IMR-90 (cell line): ENCODE data around the gene MOCS1. TPM values are rescaled to one million over a fixed set of nuclear protein-coding genes. Genes with fewer than 3 reads are reported as not detected.

Experiments used
- ATAC-seq: fragments of 200-7000 bp; cut with Tn5 transposase; 2 replicates; pipeline ENCODE4 v1.9.1; 2020; ENCODE audit warnings: low read depth, mild to moderate bottlenecking, moderate library complexity
- BruUV-seq: library from RNA; stranded (reverse); fragments of 400-500 nt; replicated peaks from 2 replicates; lab custom pipeline; 2021; lab: Mats Ljungman, UMichigan
- CTCF ChIA-PET: fragments of 300-600 bp; formaldehyde crosslinking; extraction: SDS; loops from one replicate; lab custom pipeline; 2021; ENCODE audit warnings: antibody characterized with exemption; lab: Yijun Ruan, JAX
- POLR2A ChIA-PET: fragments of 300-600 bp; sonication (Branson Sonifier 250); formaldehyde crosslinking; loops from one replicate; lab custom pipeline; 2022; ENCODE audit warnings: antibody characterized with exemption; ENCODE audit not compliant: unreplicated experiment; lab: Charles Lee
- DNase-seq: peaks from one replicate; pipeline ENCODE4 v3.0.0; 2013
- H2AFZ ChIP-seq: replicated peaks from 2 replicates; pipeline ENCODE3; 2013; ENCODE audit warnings: low read length, mild to moderate bottlenecking; ENCODE audit not compliant: poor library complexity
- H2AK5ac ChIP-seq: 2 replicates; pipeline ENCODE4 v1.6.1; 2013; ENCODE audit warnings: low read depth, low read length, inconsistent platforms
- H2AK9ac ChIP-seq: replicated peaks from 2 replicates; pipeline ENCODE3; 2013; ENCODE audit warnings: mild to moderate bottlenecking, low read depth, low read length, moderate library complexity; ENCODE audit not compliant: poor library complexity
- H2BK120ac ChIP-seq: 2 replicates; pipeline ENCODE4 v1.6.1; 2013; ENCODE audit warnings: low read depth, low read length, inconsistent platforms
- H2BK15ac ChIP-seq: 3 replicates; pipeline ENCODE4 v1.6.1; 2013; ENCODE audit warnings: low read depth, low read length, inconsistent platforms
- H2BK20ac ChIP-seq: 2 replicates; pipeline ENCODE4 v1.6.1; 2013; ENCODE audit warnings: low read depth, mild to moderate bottlenecking, inconsistent platforms, low read length, moderate library complexity
- H2BK5ac ChIP-seq: 2 replicates; pipeline ENCODE4 v1.6.1; 2013; ENCODE audit warnings: mild to moderate bottlenecking, low read depth, low read length, inconsistent platforms; ENCODE audit not compliant: poor library complexity, severe bottlenecking
- H3K14ac ChIP-seq: replicated peaks from 2 replicates; pipeline ENCODE4 v1.6.1; 2013; ENCODE audit warnings: low read depth, low read length, inconsistent platforms
- H3K18ac ChIP-seq: 2 replicates; pipeline ENCODE4 v1.6.1; 2013; ENCODE audit warnings: low read depth, low read length, control low read depth
- H3K23ac ChIP-seq: 2 replicates; pipeline ENCODE4 v1.6.1; 2013; ENCODE audit warnings: low read depth, low read length, inconsistent platforms
- H3K27ac ChIP-seq: 2 replicates; pipeline ENCODE4 v1.5.1; 2013; ENCODE audit warnings: mild to moderate bottlenecking, control low read depth, low read length; ENCODE audit not compliant: insufficient read depth
- H3K27me3 ChIP-seq: 2 replicates; pipeline ENCODE4 v1.6.1; 2013; ENCODE audit warnings: low read length; ENCODE audit not compliant: control insufficient read depth, insufficient read depth
- H3K36me3 ChIP-seq: 2 replicates; pipeline ENCODE4 v1.6.1; 2013; ENCODE audit warnings: low read length, mixed read lengths; ENCODE audit not compliant: control insufficient read depth, insufficient read depth
- H3K4ac ChIP-seq: 2 replicates; pipeline ENCODE4 v1.6.1; 2013; ENCODE audit warnings: low read depth, low read length, inconsistent platforms
- H3K4me1 ChIP-seq: 2 replicates; pipeline ENCODE4 v1.6.1; 2013; ENCODE audit warnings: low read length, mixed read lengths; ENCODE audit not compliant: control insufficient read depth, insufficient read depth
- H3K4me2 ChIP-seq: 2 replicates; pipeline ENCODE4 v1.6.1; 2013; ENCODE audit warnings: low read depth, mild to moderate bottlenecking, control low read depth, low read length, moderate library complexity
- H3K4me3 ChIP-seq: 2 replicates; pipeline ENCODE4 v1.5.1; 2013; ENCODE audit warnings: low read depth, mild to moderate bottlenecking, control low read depth, low read length, moderate library complexity; ENCODE audit not compliant: insufficient read depth
- H3K56ac ChIP-seq: 2 replicates; pipeline ENCODE4 v1.6.1; 2013; ENCODE audit warnings: low read length, inconsistent platforms; ENCODE audit not compliant: insufficient read depth; ENCODE audit errors: extremely low read depth
- H3K79me1 ChIP-seq, 2 experiments: 2 replicates each; pipeline ENCODE4 v1.6.1; 2013; ENCODE audit warnings: low read length in 2 of 2, inconsistent platforms in 1 of 2, low read depth in 1 of 2
- H3K9ac ChIP-seq: 2 replicates; pipeline ENCODE4 v1.6.1; 2013; ENCODE audit warnings: low read depth, low read length, control low read depth
- H3K9me1 ChIP-seq: 2 replicates; pipeline ENCODE4 v1.6.1; 2013; ENCODE audit warnings: low read length, inconsistent platforms; ENCODE audit not compliant: insufficient read depth
- H3K9me3 ChIP-seq: 2 replicates; pipeline ENCODE4 v1.6.1; 2013; ENCODE audit warnings: low read length; ENCODE audit not compliant: control insufficient read depth, insufficient read depth
- H4K20me1 ChIP-seq: 2 replicates; pipeline ENCODE4 v1.6.1; 2013; ENCODE audit warnings: low read length, inconsistent platforms; ENCODE audit not compliant: insufficient read depth
- H4K5ac ChIP-seq: 2 replicates; pipeline ENCODE4 v1.6.1; 2013; ENCODE audit warnings: mild to moderate bottlenecking, low read depth, low read length, control low read depth
- H4K8ac ChIP-seq, 2 experiments: 2 replicates each; pipeline ENCODE4 v1.6.1; 2013; ENCODE audit warnings: low read depth in 2 of 2, low read length in 2 of 2, control low read depth in 1 of 2, inconsistent platforms in 1 of 2
- H4K91ac ChIP-seq: 2 replicates; pipeline ENCODE4 v1.6.1; 2013; ENCODE audit warnings: low read depth, low read length, inconsistent platforms; ENCODE audit not compliant: insufficient read depth
- BHLHE40 ChIP-seq: fragments of 150-350 bp; IDR thresholded peaks from 2 replicates; pipeline ENCODE4 v1.6.1; 2016; ENCODE audit warnings: mild to moderate bottlenecking, low read depth, low read length
- CEBPB ChIP-seq: IDR thresholded peaks from 2 replicates; pipeline ENCODE4 v1.6.1; 2012; ENCODE audit warnings: low read depth, low read length, improper control_type of control experiment
- CTCF ChIP-seq: conservative IDR thresholded peaks from 2 replicates; pipeline ENCODE4 v1.5.1; 2012; ENCODE audit warnings: mild to moderate bottlenecking, low read depth, low read length, improper control_type of control experiment
- ELK1 ChIP-seq: fragments of 150-350 bp; IDR thresholded peaks from 2 replicates; pipeline ENCODE4 v1.6.1; 2016; ENCODE audit warnings: low read depth, mild to moderate bottlenecking, low read length, moderate library complexity, borderline replicate concordance
- FOS ChIP-seq: fragments of 150-350 bp; IDR thresholded peaks from 2 replicates; pipeline ENCODE4 v1.6.1; 2016; ENCODE audit warnings: low read depth, low read length
- MAFK ChIP-seq: IDR thresholded peaks from 2 replicates; pipeline ENCODE4 v1.6.1; 2012; ENCODE audit warnings: low read depth, low read length, improper control_type of control experiment
- MAZ ChIP-seq: IDR thresholded peaks from 2 replicates; pipeline ENCODE4 v1.6.1; 2012; ENCODE audit warnings: low read depth, mild to moderate bottlenecking, low read length, improper control_type of control experiment, moderate library complexity, borderline replicate concordance
- MXI1 ChIP-seq: IDR thresholded peaks from 2 replicates; pipeline ENCODE4 v1.6.1; 2012; ENCODE audit warnings: low read depth, mild to moderate bottlenecking, low read length, moderate library complexity, borderline replicate concordance
- NFE2L2 ChIP-seq: fragments of 150-350 bp; IDR thresholded peaks from 2 replicates; pipeline ENCODE4 v1.6.1; 2016; ENCODE audit warnings: low read depth, mild to moderate bottlenecking, low read length
- POLR2A ChIP-seq: IDR thresholded peaks from 2 replicates; pipeline ENCODE4 v1.6.1; 2012; ENCODE audit warnings: mild to moderate bottlenecking, low read depth, low read length
- RAD21 ChIP-seq: IDR thresholded peaks from 2 replicates; pipeline ENCODE4 v1.6.1; 2012; ENCODE audit warnings: low read length, improper control_type of control experiment
- RCOR1 ChIP-seq: IDR thresholded peaks from 2 replicates; pipeline ENCODE4 v1.6.1; 2012; ENCODE audit warnings: mild to moderate bottlenecking, low read length, improper control_type of control experiment; ENCODE audit not compliant: insufficient replicate concordance
- RFX5 ChIP-seq: IDR thresholded peaks from 2 replicates; pipeline ENCODE4 v1.8.0; 2012; ENCODE audit warnings: low read depth, mild to moderate bottlenecking, low read length, moderate library complexity
- SMC3 ChIP-seq: fragments of 150-350 bp; IDR thresholded peaks from 2 replicates; pipeline ENCODE4 v1.6.1; 2016; ENCODE audit warnings: low read depth, mild to moderate bottlenecking, antibody characterized with exemption, low read length, moderate library complexity
- WGBS, 2 experiments: methylation state at CpG; one replicate each; pipeline versions ENCODE4 v1.1.5 to v1.1.7; 2013; ENCODE audit warnings: missing lambda C conversion rate in 2 of 2; ENCODE audit not compliant: insufficient read length in 1 of 2; ENCODE audit errors: extremely low coverage in 2 of 2; 5-methylcytosine and 5-hydroxymethylcytosine counted together
- dilution Hi-C: fragments of 300-500 bp; cut with HindIII; formaldehyde crosslinking; loops from one replicate; pipeline ENCODE4 v1.14.3; 2018; ENCODE audit warnings: low sequenced_read_pairs; ENCODE audit not compliant: unreplicated experiment
- in situ Hi-C: fragments of 300-500 bp; cut with MboI; formaldehyde crosslinking; loops from 3 replicates; pipeline ENCODE4 v1.14.3; 2019; ENCODE audit warnings: low sequenced_read_pairs, inconsistent platforms, mixed read lengths
- intact Hi-C: fragments of 100-400 bp; cut with micrococcal nuclease; formaldehyde crosslinking; loops from 2 replicates; pipeline ENCODE4 v1.10.0; 2022
- polyA plus RNA-seq, 3 experiments: library from polyadenylated mRNA; depleted of rRNA; stranded (reverse); fragments of >200 nt; gene quantifications; 2 replicates each; pipeline ENCODE4 v1.2.3, GENCODE V29; 2012; ENCODE audit warnings: low replicate concordance in 1 of 3
- total RNA-seq: library from RNA; depleted of rRNA; stranded (reverse); fragments of >200 nt; gene quantifications from 2 replicates; pipeline ENCODE4 v1.2.3, GENCODE V29; 2012
- TF ChIP-seq, protein P1 (sequence below): fragments of 150-350 bp; IDR thresholded peaks from 2 replicates; pipeline ENCODE4 v1.6.1; 2017; ENCODE audit warnings: mild to moderate bottlenecking, antibody characterized with exemption, low read length, low read depth

The MOCS1 gene
- total and polyA plus RNA-seq, 2 of the 4 experiments (the other 2 are of a cell fraction), result 5.5 to 9.5 TPM

DNA sequence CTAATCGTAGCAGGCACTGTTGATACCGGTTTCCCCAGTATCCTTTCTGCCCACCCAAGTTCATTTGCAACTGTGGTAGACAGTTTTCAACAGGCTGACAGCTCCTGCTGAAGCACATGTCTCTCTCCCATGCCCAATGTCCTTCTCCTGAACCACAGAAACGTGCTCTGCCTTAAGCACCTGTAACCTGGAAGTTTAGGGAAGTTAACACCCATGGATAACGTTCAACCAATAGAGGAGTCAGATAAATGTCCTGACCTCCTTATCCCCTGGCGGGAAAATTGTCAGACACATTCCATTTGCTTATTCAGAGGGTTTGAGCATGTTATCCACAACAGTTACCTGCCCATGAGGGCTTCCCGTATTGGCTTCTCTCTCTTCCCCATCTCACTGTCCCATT is 29.8 kb upstream of the MOCS1 start:
- 0 out of 2 replicates have a peak overlapping the region, but pooled peaks have one; percentile 72 for H3K18ac ChIP-seq
- in situ Hi-C loops (no loop called here), dilution Hi-C loops (no loop called here), intact Hi-C loops (loop anchor here (5.0 kb wide), 1 partner anchor 77 kb away; no protein-coding TSS in a partner anchor)
- peak overlapping the region; percentile 28 for H2AK9ac ChIP-seq
- peak overlapping the region; percentile 86 for H2BK20ac ChIP-seq
- peak overlapping the region; percentile 86 for H2BK120ac ChIP-seq
- no peaks in the 10 kb centered on the region for H3K36me3 ChIP-seq
- ChIA-PET POLR2A (no interaction called here), CTCF (interaction anchor here (0.6 kb wide), 1 partner anchor 665 kb away, joined by 3 read pairs; no protein-coding TSS in a partner anchor)
- no peaks in the 10 kb centered on the region; the same call in 1 of the 2 replicates for H3K9me1 ChIP-seq
- H4K8ac ChIP-seq, result no peak overlapping the region
- DNase-seq (no peak), ATAC-seq (no peak)
- peak overlapping the region; percentile 85 for H3K23ac ChIP-seq
- H3K9ac ChIP-seq, result no peak overlapping the region
- no peaks in the 10 kb centered on the region for H3K79me1 ChIP-seq
- H3K27me3 ChIP-seq, result peaks cover 2% of the 10 kb centered on the region; the same call in 1 of the 2 replicates
- H3K4me2 ChIP-seq, result no peak overlapping the region
- no peaks in the 10 kb centered on the region for H4K20me1 ChIP-seq
- no TSS peak for BruUV-seq
- peak overlapping the region; percentile 45 for H3K14ac ChIP-seq
- H3K56ac ChIP-seq, result no peak overlapping the region
- peak overlapping the region; percentile 82; the same call in 1 of the 2 replicates for H2AK5ac ChIP-seq
- no peak overlapping the region for H3K27ac ChIP-seq
- H4K5ac ChIP-seq, result peak overlapping the region; percentile 16; the same call in 1 of the 2 replicates
- H2BK5ac ChIP-seq, result no peak overlapping the region
- H3K4me3 ChIP-seq, result no peak overlapping the region
- no peaks in the 10 kb centered on the region for H3K9me3 ChIP-seq
- peak overlapping the region; percentile 8 for H4K91ac ChIP-seq
- peak overlapping the region; percentile 75 for H3K4ac ChIP-seq
- TF ChIP-seq NFE2L2 (no peak), MXI1 (no peak), CTCF (no peak), MAFK (no peak), RCOR1 (no peak), RFX5 (no peak), MAZ (no peak), RAD21 (no peak), FOS (no peak), ELK1 (no peak), POLR2A (no peak), CEBPB (no peak), SMC3 (no peak), BHLHE40 (no peak)
- TF ChIP-seq, protein P1, sequence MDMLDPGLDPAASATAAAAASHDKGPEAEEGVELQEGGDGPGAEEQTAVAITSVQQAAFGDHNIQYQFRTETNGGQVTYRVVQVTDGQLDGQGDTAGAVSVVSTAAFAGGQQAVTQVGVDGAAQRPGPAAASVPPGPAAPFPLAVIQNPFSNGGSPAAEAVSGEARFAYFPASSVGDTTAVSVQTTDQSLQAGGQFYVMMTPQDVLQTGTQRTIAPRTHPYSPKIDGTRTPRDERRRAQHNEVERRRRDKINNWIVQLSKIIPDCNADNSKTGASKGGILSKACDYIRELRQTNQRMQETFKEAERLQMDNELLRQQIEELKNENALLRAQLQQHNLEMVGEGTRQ, result no peak
- WGBS, 2 experiments, result 33% methylated on average over 1 of the region's 6 CpGs; no CpG with 5 or more reads in 1 of the 2 experiments
- H3K4me1 ChIP-seq, result peaks cover 7% of the 10 kb centered on the region
- no peak overlapping the region for H2AFZ ChIP-seq
- H2BK15ac ChIP-seq, result peak overlapping the region; percentile 83; the same call in 1 of the 3 replicates
